B cell (primary cell): ENCODE data around the gene HOXB7. TPM values are rescaled to one million over a fixed set of nuclear protein-coding genes. Genes with fewer than 3 reads are reported as not detected.

Experiments used
- ATAC-seq: fragments of 200-7000 bp; cut with Tn5 transposase; one replicate; pipeline ENCODE4 v1.10.0; 2021; ENCODE audit warnings: low read depth, mild to moderate bottlenecking, moderate number of reproducible peaks, moderate library complexity
- CTCF ChIA-PET: fragments of 350-600 bp; sonication (Branson Sonifier 250); formaldehyde crosslinking; loops from one replicate; lab custom pipeline; 2021; ENCODE audit warnings: antibody characterized with exemption, inconsistent platforms; lab: Charles Lee
- POLR2A ChIA-PET: fragments of 350-600 bp; sonication (Branson Sonifier 250); formaldehyde crosslinking; loops from one replicate; lab custom pipeline; 2021; ENCODE audit warnings: antibody characterized with exemption; lab: Charles Lee
- DNase-seq: peaks from one replicate; pipeline ENCODE4 v3.0.0; 2013
- H2AFZ ChIP-seq: 2 replicates; pipeline ENCODE4 v1.6.1; 2012; ENCODE audit warnings: mild to moderate bottlenecking, low read depth, low read length; ENCODE audit not compliant: insufficient read depth, poor library complexity, severe bottlenecking
- H3K27ac ChIP-seq, 2 donors: 1 replicate in 1 of 2; 2 replicates in 1 of 2; pipeline ENCODE4 v1.5.1; 2012 to 2013; ENCODE audit warnings: low read length in 2 of 2, mild to moderate bottlenecking in 2 of 2, moderate library complexity in 1 of 2
- H3K27me3 ChIP-seq, 4 experiments: fragments of 200-600 bp in 1 of 4; sonication (generic) in 1 of 4; replicated peaks in 1 of 4; 1 replicate in 2 of 4; 2 replicates in 2 of 4; pipeline versions ENCODE4 v1.6.1 to v1.7.0; 2013 to 2016; ENCODE audit warnings: low read length in 3 of 4, mild to moderate bottlenecking in 2 of 4, mixed read lengths in 1 of 4, moderate library complexity in 1 of 4; ENCODE audit not compliant: insufficient read depth in 4 of 4, control insufficient read depth in 3 of 4; ENCODE audit errors: control extremely low read depth in 1 of 4
- H3K36me3 ChIP-seq, 2 experiments: replicated peaks in 1 of 2; 1 replicate in 1 of 2; 2 replicates in 1 of 2; pipeline versions ENCODE4 v1.6.1 to v1.7.1; 2013; ENCODE audit warnings: low read length in 1 of 2; ENCODE audit not compliant: insufficient read depth in 2 of 2, control insufficient read depth in 1 of 2; ENCODE audit errors: control extremely low read depth in 1 of 2, extremely low read depth in 1 of 2
- H3K4me1 ChIP-seq, 2 donors: fragments of 200-600 bp in 1 of 2; sonication (generic) in 1 of 2; 1 replicate in 1 of 2; 2 replicates in 1 of 2; pipeline versions ENCODE4 v1.5.1 to v1.6.1; 2013 to 2017; ENCODE audit warnings: low read length in 2 of 2; ENCODE audit not compliant: control insufficient read depth in 2 of 2, insufficient read depth in 2 of 2
- H3K4me2 ChIP-seq: replicated peaks from 2 replicates; pipeline ENCODE3; 2012; ENCODE audit warnings: mild to moderate bottlenecking, low read depth, low read length; ENCODE audit not compliant: poor library complexity, severe bottlenecking
- H3K4me3 ChIP-seq, 5 experiments: fragments of 200-600 bp in 1 of 5; sonication (generic) in 1 of 5; 1 replicate in 3 of 5; 2 replicates in 2 of 5; pipeline versions ENCODE4 v1.5.1 to v1.7.0; 2011 to 2016; ENCODE audit warnings: low read length in 4 of 5, mild to moderate bottlenecking in 4 of 5, low read depth in 2 of 5, control low read depth in 1 of 5, moderate library complexity in 1 of 5; ENCODE audit not compliant: insufficient read depth in 1 of 5; ENCODE audit errors: control extremely low read depth in 1 of 5, extremely low read depth in 1 of 5
- H3K79me2 ChIP-seq: fragments of 200-600 bp; sonication (generic); one replicate; pipeline ENCODE4 v1.6.0; 2016; ENCODE audit warnings: low read length; ENCODE audit not compliant: control insufficient read depth, insufficient read depth
- H3K9ac ChIP-seq: fragments of 200-600 bp; sonication (generic); 2 replicates; pipeline ENCODE4 v1.6.1; 2017; ENCODE audit warnings: mild to moderate bottlenecking, low read length, moderate library complexity
- H3K9me3 ChIP-seq, 3 donors: one replicate each; pipeline versions ENCODE4 v1.6.1 to v1.7.1; 2013; ENCODE audit warnings: low read length in 2 of 3; ENCODE audit not compliant: control insufficient read depth in 2 of 3, insufficient read depth in 1 of 3; ENCODE audit errors: control extremely low read depth in 1 of 3
- H4K20me1 ChIP-seq: 2 replicates; pipeline ENCODE4 v1.6.0; 2012; ENCODE audit warnings: mild to moderate bottlenecking, low read length; ENCODE audit not compliant: insufficient read depth, control insufficient read depth, poor library complexity, severe bottlenecking
- H3K27ac Mint-ChIP-seq: one replicate; pipeline ENCODE4 v1.8.0; 2021; ENCODE audit warnings: mixed read lengths
- H3K27me3 Mint-ChIP-seq: one replicate; pipeline ENCODE4 v1.8.0; 2021; ENCODE audit warnings: mixed read lengths
- H3K4me1 Mint-ChIP-seq: one replicate; pipeline ENCODE4 v1.8.0; 2021; ENCODE audit warnings: mixed read lengths
- H3K4me3 Mint-ChIP-seq: one replicate; pipeline ENCODE4 v1.8.0; 2021; ENCODE audit warnings: mixed read lengths
- H3K9me3 Mint-ChIP-seq: one replicate; pipeline ENCODE4 v1.8.0; 2022; ENCODE audit warnings: mixed read lengths; ENCODE audit not compliant: insufficient read depth
- CTCF ChIP-seq: fragments of 200-600 bp; IDR thresholded peaks from one replicate; pipeline ENCODE4 v1.8.0; 2022; ENCODE audit warnings: antibody characterized with exemption, mild to moderate bottlenecking
- EZH2 ChIP-seq: IDR thresholded peaks from 2 replicates; pipeline ENCODE4 v1.6.1; 2012; ENCODE audit warnings: borderline replicate concordance, low read depth, mild to moderate bottlenecking, moderate library complexity, low read length; ENCODE audit not compliant: insufficient read depth, poor library complexity, severe bottlenecking
- WGBS: methylation state at CpG from one replicate; pipeline ENCODE4 v1.1.5; 2013; ENCODE audit warnings: missing lambda C conversion rate; ENCODE audit not compliant: insufficient coverage; 5-methylcytosine and 5-hydroxymethylcytosine counted together
- intact Hi-C: fragments of 100-400 bp; cut with micrococcal nuclease; formaldehyde crosslinking; loops from one replicate; pipeline ENCODE4 v1.10.0; 2022
- polyA plus RNA-seq: library from polyadenylated mRNA; depleted of rRNA; stranded (reverse); fragments of >200 nt; gene quantifications from 2 replicates; pipeline ENCODE4 v1.2.3, GENCODE V29; 2012
- total RNA-seq, 2 donors: library from RNA; stranded (reverse); fragments of 120-200 nt in 1 of 2; gene quantifications; 1 replicate in 1 of 2; 2 replicates in 1 of 2; pipeline versions ENCODE4 v1.2.3 to v1.2.4, GENCODE V29; 2013 to 2022

Gene HOXB7
- total and polyA plus RNA-seq, 2 donors (not counting 1 experiment from before 2014, with no cell fraction given): 0.25 to 1.3 TPM

- Histone ChIP-seq H4K20me1 (no peaks in the 10 kb centered on the region), H3K79me2 (no peaks in the 10 kb centered on the region), H3K27ac (no peak overlapping the region), H3K9ac (no peak overlapping the region), H3K36me3 (no peaks in the 10 kb centered on the region), H3K27me3 (peaks cover 0 to 98% (median 75%) of the 10 kb centered on the region in 4 experiments), H3K4me1 (peaks cover 20 to 36% of the 10 kb centered on the region in 2 donors), H3K9me3 (peaks cover 0 to 15% (median 0%) of the 10 kb centered on the region in 3 donors), H2AFZ (no peak overlapping the region), H3K4me2 (no peak overlapping the region), H3K4me3 (no peak overlapping the region)
- no peak for ATAC-seq
- POLR2A ChIA-PET: no interaction called here
- intact Hi-C loops: no loop called here
- no peak for TF ChIP-seq EZH2
- TF ChIP-seq CTCF: no peak
- CTCF ChIA-PET: interaction anchor here (0.5 to 2.2 kb wide), 4 partner anchors 10 to 274 kb away, joined by 3 to 6 read pairs (median 4); no protein-coding TSS in a partner anchor
- H3K27ac Mint-ChIP-seq: no peak overlapping the region
- no peak for DNase-seq
- H3K9me3 Mint-ChIP-seq: no peaks in the 10 kb centered on the region
- peak overlapping the region; percentile 42 for H3K4me3 Mint-ChIP-seq
- peaks cover 92% of the 10 kb centered on the region for H3K27me3 Mint-ChIP-seq
- peaks cover 12% of the 10 kb centered on the region for H3K4me1 Mint-ChIP-seq
- WGBS: 89% methylated on average over 6 of the region's 7 CpGs
These were observed 21.9 kb upstream of the HOXB7 start for GRCh38 chr17:48632579-48633265.
